ENCODE data around the gene MAP1B. TPM values are rescaled to one million over a fixed set of nuclear protein-coding genes. Genes with fewer than 3 reads are reported as not detected.

MAP1B gene
- total RNA-seq, 4 donors from 2014 or later = 479 to 654 (median 593) TPM

DNA sequence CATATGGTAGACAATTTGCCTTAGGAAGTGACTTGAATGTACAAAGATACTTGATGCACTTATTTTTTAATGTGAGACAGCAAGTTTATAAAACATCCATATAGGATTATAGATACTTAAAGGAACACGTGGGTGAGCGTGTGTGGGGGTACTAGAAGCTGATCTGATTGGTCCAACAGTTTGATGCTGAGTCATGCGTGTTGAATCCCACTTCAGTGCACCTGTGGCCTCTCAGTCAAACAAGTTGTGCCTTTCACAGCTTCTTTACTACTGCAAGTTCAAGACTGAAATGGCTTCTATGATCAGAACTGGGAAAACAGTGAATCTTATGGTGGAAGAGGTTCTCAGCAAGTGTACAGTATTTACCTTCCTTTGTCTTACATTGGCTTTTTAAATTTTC, 98.9 kb downstream of the MAP1B start:
- DNase-seq (ENCODE audit: low spot score) (no peak), ATAC-seq (ENCODE audit: low FRiP score) (no peak)
- TF ChIP-seq, protein P1, sequence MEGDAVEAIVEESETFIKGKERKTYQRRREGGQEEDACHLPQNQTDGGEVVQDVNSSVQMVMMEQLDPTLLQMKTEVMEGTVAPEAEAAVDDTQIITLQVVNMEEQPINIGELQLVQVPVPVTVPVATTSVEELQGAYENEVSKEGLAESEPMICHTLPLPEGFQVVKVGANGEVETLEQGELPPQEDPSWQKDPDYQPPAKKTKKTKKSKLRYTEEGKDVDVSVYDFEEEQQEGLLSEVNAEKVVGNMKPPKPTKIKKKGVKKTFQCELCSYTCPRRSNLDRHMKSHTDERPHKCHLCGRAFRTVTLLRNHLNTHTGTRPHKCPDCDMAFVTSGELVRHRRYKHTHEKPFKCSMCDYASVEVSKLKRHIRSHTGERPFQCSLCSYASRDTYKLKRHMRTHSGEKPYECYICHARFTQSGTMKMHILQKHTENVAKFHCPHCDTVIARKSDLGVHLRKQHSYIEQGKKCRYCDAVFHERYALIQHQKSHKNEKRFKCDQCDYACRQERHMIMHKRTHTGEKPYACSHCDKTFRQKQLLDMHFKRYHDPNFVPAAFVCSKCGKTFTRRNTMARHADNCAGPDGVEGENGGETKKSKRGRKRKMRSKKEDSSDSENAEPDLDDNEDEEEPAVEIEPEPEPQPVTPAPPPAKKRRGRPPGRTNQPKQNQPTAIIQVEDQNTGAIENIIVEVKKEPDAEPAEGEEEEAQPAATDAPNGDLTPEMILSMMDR (IDR thresholded peaks at IDR 0.05) = no peak

DNA sequence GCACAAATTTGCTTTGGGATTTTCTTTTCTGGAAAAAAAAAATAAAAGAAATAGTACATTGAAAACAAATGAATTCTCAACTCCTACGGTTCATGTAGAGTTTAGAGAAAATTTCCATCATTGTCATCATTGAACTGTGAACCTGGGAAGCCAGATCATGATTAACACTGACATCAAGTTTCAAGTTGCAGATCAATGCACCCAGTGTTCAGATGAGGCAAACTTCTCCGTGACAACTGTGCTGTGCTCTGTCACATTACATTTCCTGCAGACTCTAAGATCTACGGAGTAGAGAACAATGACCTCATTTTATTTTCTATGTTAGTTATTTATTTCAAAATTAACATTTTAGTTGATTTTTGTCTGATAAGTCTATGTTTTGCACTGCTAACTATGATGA, 99.7 kb downstream of the MAP1B start:
- TF ChIP-seq, protein P1 (IDR thresholded peaks at IDR 0.05) = no peak
- no peak for DNase-seq (ENCODE audit: low spot score)
- no peak for ATAC-seq (ENCODE audit: low FRiP score)

DNA sequence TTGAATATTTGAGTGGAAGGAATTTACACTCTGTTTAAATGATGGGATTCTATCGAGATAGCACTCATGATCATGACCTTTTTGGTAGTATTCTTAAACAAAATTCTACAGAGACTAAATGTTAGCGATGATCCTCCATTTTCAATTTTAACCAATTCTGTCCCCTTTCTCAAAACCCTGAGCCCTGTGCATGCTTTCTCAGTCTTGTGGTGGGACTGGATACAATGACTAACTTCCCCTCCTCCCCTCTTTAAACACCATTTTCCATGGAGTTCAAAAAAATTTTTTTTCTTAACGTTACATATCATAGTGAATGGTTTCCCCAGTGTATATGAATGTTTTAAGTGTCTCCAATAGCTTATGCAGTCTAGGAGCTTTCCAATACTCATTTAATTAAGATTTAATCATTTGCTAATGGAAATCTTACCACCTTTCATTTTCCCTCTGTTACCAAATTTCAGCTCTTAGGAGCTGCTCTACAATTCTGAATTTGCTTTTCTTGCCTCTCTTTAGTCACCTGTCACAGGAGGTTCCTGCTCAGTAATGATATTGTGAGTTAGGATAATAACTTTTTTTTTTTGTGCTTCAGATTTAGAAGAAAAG, 101.2 kb downstream of the MAP1B start:
- ATAC-seq (ENCODE audit: low FRiP score) = no peak

DNA sequence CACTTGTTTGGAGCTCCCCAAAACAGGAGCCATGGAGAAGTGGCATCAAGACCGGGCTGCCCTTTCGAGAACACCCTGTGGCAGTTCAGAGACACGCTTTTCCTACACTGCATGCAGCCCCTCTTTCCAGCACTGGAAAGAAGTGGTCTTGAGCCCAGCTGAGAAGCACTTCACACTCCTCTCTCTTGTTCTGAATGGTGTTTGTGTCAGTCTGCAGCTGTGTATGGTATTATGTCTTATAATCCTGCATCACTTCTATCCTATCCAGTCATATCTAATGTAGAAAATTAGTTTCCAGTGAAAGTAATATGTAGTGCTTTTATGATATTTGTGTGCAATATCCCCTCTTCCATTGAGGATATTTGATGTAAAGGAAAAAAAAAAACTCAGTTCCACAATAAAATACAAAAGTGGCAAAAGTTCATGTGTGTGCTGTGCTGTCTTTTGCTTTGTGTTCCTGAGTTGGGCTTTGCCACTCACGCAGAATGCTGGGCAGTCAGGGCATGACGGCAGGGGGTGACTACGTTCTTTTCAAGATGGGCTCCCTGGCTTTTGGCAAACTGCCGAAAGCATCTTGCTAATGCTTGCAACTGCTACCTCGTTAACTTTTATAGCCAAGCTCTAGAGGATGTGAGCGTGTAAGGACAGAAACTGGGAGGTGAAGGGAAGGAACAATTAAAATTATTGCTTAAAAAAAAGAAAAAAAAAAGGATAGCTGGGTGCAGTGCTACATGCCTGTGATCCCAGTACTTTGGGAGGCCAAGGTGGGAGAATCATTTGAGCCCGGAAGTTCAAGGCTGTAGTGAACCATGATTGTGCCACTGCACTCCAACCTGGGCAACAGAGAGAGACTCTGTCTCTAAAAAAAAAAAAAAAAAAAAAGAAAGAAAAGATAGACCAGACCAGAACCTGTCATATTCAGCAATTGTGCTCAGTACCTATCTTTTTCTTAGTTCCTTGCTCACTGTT, 102.2 kb downstream of the MAP1B start:
- TF ChIP-seq, protein P1 (IDR thresholded peaks at IDR 0.05) = no peak
- no peak for DNase-seq (ENCODE audit: low spot score)
- ATAC-seq (ENCODE audit: low FRiP score) = no peak

More for the DNA sequence above, 101.2 kb downstream of the MAP1B start:
- TF ChIP-seq, protein P1 (IDR thresholded peaks at IDR 0.05) = no peak
- DNase-seq (ENCODE audit: low spot score) = no peak

DNA sequence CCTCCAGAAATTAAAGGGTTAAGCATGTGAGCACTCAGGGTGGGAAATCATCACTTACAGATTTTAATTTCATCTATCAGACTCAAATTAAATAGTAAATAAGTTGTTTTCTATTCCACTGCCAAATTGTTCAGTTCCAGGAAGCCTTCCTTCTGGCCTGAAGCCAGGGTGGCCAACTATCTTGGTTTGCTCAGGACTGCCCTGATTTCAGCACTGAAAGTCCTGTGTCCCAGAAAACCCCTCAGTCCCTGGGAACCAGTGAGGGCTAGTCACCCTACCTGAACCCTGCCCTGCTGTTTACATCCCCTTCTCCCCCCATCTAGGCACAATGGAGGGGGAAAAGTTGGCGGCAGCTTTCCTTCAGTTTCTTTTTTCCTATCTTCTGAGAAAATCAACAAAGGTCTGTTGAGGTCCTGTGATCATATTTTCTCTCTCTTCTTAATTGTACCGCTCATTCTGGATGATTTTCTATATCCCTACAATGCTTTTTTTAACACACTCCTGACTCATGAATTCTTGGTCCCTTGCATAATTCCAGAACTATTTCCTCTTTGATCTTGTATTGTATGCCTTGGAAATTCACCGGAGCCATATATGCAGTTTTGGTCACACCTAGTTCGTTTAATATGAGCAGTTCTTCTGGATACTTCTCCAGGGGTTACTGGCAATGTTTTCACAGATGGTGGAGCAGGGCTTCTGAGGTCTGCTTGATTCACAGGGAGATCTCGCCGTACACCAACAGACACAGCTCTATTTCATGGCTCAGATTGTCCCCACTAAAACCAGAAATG, 103.8 kb downstream of the MAP1B start:
- no peak for DNase-seq (ENCODE audit: low spot score)
- TF ChIP-seq, protein P1 (IDR thresholded peaks at IDR 0.05) = no peak
- peak; percentile 50 for ATAC-seq (ENCODE audit: low FRiP score)

DNA sequence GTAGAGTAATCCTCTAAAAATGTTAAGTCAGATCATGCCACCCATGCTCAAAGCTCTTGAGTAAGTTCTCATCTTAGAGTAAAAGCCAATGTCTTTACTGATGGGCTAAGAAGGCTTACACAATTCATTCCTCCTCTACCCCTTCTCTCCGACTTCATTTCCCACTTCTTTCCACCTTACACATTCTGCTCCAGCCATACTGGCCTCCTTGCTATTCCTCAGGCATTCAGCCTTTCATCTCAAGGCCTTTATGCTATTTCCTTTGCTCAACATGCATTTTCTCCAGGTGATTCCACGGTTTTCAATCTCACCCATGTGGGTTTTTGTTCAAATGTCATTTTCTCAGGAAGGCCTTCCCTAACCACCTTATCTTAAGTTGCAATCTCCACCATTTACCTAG, 104.9 kb downstream of the MAP1B start:
- TF ChIP-seq, protein P1 (IDR thresholded peaks at IDR 0.05) = no peak
- ATAC-seq (ENCODE audit: low FRiP score) = no peak
- DNase-seq (ENCODE audit: low spot score) = no peak
